BJ (cell line): ENCODE data around the gene SWSAP1. TPM values are rescaled to one million over a fixed set of nuclear protein-coding genes. Genes with fewer than 3 reads are reported as not detected.
A peak's percentile ranks its signal among the peaks of the same experiment; 100 is the strongest.

Experiments
- CTCF ChIA-PET: fragments of 350-600 bp; formaldehyde crosslinking; extraction: SDS; loops from one replicate; lab custom pipeline; 2021; ENCODE audit warnings: antibody characterized with exemption, inconsistent platforms; lab: Yijun Ruan, JAX
- POLR2A ChIA-PET: fragments of 300-600 bp; sonication (Branson Sonifier 250); formaldehyde crosslinking; extraction: SDS; loops from one replicate; lab custom pipeline; 2021; ENCODE audit warnings: antibody characterized with exemption; lab: Charles Lee
- DNase-seq: peaks from one replicate; pipeline ENCODE4 v3.0.0-alpha.2; 2011; ENCODE audit warnings: low read depth
- H3K27me3 ChIP-seq: 2 replicates; pipeline ENCODE4 v1.6.0; 2011; ENCODE audit warnings: low read length; ENCODE audit not compliant: control insufficient read depth, insufficient read depth
- H3K36me3 ChIP-seq: 2 replicates; pipeline ENCODE4 v1.5.1; 2011; ENCODE audit warnings: low read length; ENCODE audit not compliant: control insufficient read depth, insufficient read depth
- H3K4me3 ChIP-seq: 2 replicates; pipeline ENCODE4 v1.5.1; 2011; ENCODE audit warnings: low read depth, mild to moderate bottlenecking, control low read depth, low read length
- polyA minus RNA-seq: library from RNA; depleted of rRNA, polyadenylated mRNA; stranded (reverse); fragments of >200 nt; gene quantifications from 2 replicates; pipeline ENCODE4 v1.2.3, GENCODE V29; 2011; rRNA and poly(A)+ RNA removed
- polyA plus RNA-seq: library from polyadenylated mRNA; depleted of rRNA; stranded (reverse); fragments of >200 nt; gene quantifications from 2 replicates; pipeline ENCODE4 v1.2.3, GENCODE V29; 2011; rRNA removed
- TF ChIP-seq, protein P1 (sequence below): IDR thresholded peaks from 2 replicates; pipeline ENCODE4 v1.5.1; 2011; ENCODE audit warnings: low read depth, mild to moderate bottlenecking, control low read depth, inconsistent platforms, low read length, moderate library complexity; ENCODE audit not compliant: insufficient read depth

SWSAP1 gene, protein sequence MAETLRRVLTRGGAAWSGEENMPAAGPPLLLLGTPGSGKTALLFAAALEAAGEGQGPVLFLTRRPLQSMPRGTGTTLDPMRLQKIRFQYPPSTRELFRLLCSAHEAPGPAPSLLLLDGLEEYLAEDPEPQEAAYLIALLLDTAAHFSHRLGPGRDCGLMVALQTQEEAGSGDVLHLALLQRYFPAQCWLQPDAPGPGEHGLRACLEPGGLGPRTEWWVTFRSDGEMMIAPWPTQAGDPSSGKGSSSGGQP
- 1.0 TPM in 2 replicates for polyA plus RNA-seq
- 0.14 and 0.57 TPM in 2 replicates for polyA minus RNA-seq

DNA sequence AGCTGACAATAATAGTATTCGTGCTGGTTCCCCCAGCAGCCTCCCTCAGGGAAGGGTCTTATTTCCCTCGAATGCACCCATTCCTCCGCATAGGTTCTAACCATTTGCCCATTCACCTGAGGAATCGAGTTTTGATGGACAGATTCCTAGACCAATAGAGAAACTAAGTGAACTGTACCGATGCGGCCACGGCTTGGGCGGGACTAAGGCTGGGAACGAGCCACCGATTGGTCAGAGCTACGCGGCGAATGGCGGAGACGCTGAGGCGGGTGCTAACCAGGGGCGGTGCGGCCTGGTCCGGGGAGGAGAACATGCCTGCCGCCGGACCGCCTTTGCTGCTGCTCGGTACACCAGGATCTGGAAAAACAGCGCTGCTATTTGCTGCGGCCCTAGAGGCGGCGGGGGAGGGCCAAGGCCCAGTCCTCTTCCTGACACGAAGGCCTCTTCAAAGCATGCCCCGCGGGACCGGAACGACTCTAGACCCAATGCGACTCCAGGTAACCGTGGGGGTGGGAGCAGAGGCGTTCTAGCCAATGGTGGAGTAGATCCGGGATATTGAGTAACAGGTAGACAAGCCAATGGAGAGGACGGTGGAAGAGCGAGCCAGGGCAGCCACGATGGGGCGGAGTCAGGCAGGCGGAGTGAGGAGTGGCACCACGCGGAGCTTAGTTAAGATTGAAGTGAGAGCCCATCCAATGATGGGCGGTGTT is at the start of gene SWSAP1:
Gene SWSAP1 (plus strand): TSS at position 234 of the 710 bp plus-strand sequence. CDS start 15 bp downstream, at position 249.
- Histone ChIP-seq H3K27me3 (no peaks in the 10 kb centered on the region), H3K4me3 (peak within 1 kb of the TSS; percentile 63), H3K36me3 (no peaks in the 10 kb centered on the region)
- ChIA-PET CTCF (interaction anchor here (0.8 to 2.8 kb wide), 4 partner anchors 9 to 108 kb away, joined by 4 to 19 read pairs (median 10); partner anchors contain the start of genes EPOR, ODAD3 and PRKCSH), POLR2A (interaction anchor here (0.6 to 1.1 kb wide), 2 partner anchors 184 to 1572 kb away, joined by 3 read pairs; partner anchors contain the start of gene ELOF1)
- TF ChIP-seq, protein P1, sequence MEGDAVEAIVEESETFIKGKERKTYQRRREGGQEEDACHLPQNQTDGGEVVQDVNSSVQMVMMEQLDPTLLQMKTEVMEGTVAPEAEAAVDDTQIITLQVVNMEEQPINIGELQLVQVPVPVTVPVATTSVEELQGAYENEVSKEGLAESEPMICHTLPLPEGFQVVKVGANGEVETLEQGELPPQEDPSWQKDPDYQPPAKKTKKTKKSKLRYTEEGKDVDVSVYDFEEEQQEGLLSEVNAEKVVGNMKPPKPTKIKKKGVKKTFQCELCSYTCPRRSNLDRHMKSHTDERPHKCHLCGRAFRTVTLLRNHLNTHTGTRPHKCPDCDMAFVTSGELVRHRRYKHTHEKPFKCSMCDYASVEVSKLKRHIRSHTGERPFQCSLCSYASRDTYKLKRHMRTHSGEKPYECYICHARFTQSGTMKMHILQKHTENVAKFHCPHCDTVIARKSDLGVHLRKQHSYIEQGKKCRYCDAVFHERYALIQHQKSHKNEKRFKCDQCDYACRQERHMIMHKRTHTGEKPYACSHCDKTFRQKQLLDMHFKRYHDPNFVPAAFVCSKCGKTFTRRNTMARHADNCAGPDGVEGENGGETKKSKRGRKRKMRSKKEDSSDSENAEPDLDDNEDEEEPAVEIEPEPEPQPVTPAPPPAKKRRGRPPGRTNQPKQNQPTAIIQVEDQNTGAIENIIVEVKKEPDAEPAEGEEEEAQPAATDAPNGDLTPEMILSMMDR: no peak
- DNase-seq: peak; percentile 98

DNA sequence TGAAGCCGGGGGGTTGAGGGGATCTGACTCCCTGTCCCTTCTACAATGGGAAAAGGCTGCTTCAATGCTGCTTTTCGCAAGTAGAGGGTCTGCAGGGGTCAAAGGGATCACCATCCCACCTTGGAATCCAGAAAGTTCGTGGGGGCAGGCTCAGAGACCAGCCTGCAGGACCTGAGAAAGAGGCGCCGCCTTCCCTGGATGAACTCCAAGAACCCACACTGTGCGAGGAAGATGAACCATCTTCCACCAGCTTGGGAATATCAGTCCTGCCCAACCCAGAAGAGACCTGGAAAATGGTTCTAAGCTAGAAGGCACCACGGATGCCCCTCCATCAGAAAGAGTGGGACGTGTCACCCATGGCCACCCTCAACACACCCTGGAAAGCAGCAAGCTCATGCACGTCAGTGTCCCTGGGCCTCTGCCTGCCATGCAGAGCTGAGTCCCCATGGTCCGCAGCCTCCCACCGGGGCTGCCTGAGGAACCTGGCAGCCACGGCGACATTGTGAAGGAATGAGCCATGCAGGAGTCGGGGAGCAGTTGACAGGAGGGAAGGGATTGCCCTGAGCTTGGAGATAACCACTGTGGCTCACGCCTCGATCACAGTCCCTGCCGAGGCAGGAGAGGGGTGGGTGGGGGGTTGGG is 49.6 kb upstream of the SWSAP1 start:
- Histone ChIP-seq H3K4me3 (no peak overlapping the region), H3K36me3 (no peaks in the 10 kb centered on the region; the same call in none of the 2 replicates), H3K27me3 (no peaks in the 10 kb centered on the region)
- DNase-seq: no peak
- ChIA-PET POLR2A (no interaction called here), CTCF (interaction anchor here (0.6 to 1.9 kb wide), 9 partner anchors 9 to 157 kb away, joined by 3 to 8 read pairs (median 4); partner anchors contain the start of genes EPOR, RAB3D and RGL3)
- TF ChIP-seq, protein P1: no peak

DNA sequence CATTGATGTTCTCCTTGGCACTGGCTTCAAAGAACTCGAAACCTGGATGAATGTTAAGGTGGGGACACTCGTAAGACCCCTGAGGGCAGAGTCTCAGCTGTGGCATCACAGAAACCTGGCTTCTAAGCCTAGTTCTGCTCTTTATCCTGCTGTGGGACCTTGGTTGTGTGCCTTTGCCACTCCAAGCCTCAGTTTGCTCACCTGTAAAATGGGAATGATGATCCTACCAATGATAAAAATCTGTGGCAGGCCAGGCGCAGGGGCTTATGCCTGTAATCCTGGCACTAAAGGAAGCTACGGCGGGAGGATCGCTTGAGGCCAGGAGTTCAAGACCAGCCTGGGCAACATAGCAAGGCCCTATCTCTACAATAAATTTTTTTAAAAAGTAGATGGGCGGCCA is 48.9 kb upstream of the SWSAP1 start:
- H3K36me3 ChIP-seq: no peaks in the 10 kb centered on the region; the same call in none of the 2 replicates
- no peak for DNase-seq
- no peak overlapping the region for H3K4me3 ChIP-seq
- ChIA-PET POLR2A (no interaction called here), CTCF (interaction anchor here (0.6 to 1.9 kb wide), 5 partner anchors 8 to 32 kb away, joined by 3 to 6 read pairs (median 4); partner anchors contain the start of gene RAB3D)
- TF ChIP-seq, protein P1: no peak
- H3K27me3 ChIP-seq: no peaks in the 10 kb centered on the region

DNA sequence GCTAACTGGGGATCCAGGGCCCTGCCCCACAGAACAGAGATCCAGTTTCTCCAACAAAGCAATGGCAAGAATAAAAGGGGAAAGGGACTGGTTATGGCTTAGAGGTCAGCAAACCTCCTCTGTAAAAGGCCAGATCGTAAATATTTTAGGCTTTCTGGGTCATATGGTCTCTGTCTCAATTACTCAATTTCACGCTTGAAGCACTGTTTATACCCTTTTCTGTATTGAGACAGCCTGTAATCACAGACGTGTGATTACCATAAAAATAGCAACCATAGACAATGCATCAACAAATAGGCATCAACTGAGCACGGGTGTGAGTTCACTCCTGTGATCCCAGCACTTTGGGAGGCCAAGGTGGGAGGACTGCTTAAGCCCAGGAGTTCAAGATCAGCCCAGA is 44.3 kb upstream of the SWSAP1 start:
- ChIA-PET CTCF (interaction anchor here (0.7 kb wide), 1 partner anchor 53 kb away, joined by 5 read pairs; no protein-coding TSS in a partner anchor), POLR2A (no interaction called here)
- no peaks in the 10 kb centered on the region; the same call in none of the 2 replicates for H3K36me3 ChIP-seq
- no peak overlapping the region for H3K4me3 ChIP-seq
- DNase-seq: no peak
- TF ChIP-seq, protein P1: no peak
- H3K27me3 ChIP-seq: no peaks in the 10 kb centered on the region
